HepG2 (cell line): ENCODE measurements around the gene MT1M. TPM values are rescaled to one million over a fixed set of nuclear protein-coding genes. Genes with fewer than 3 reads are reported as not detected.

Source experiments
- CENPT ChIP-seq: sonication (generic); formaldehyde crosslinking; IDR thresholded peaks from 2 replicates; pipeline ENCODE4 v1.8.0; 2022; ENCODE audit warnings: low read depth, mild to moderate bottlenecking, moderate library complexity, missing genetic modification reagents
- KLF16 ChIP-seq, 2 experiments: sonication (generic) in 1 of 2; formaldehyde crosslinking in 1 of 2; IDR thresholded peaks; 2 replicates each; pipeline versions ENCODE4 v1.6.1 to v1.8.0; 2016 to 2023; ENCODE audit warnings: missing genetic modification reagents in 2 of 2, missing compliant biosample characterization in 1 of 2
- NFE2L2 ChIP-seq: fragments of 150-350 bp; IDR thresholded peaks from 2 replicates; pipeline ENCODE4 v1.6.1; 2014; ENCODE audit warnings: low read length
- SRY ChIP-seq: sonication (generic); formaldehyde crosslinking; IDR thresholded peaks from 2 replicates; pipeline ENCODE4 v1.8.0; 2022; ENCODE audit warnings: mild to moderate bottlenecking, missing genetic modification reagents
- ZNF44 ChIP-seq: sonication (generic); formaldehyde crosslinking; IDR thresholded peaks from 2 replicates; pipeline ENCODE4 v1.5.1; 2020; ENCODE audit warnings: mild to moderate bottlenecking, missing genetic modification reagents
- ZNF556 ChIP-seq: sonication (generic); formaldehyde crosslinking; IDR thresholded peaks from 2 replicates; pipeline ENCODE4 v1.4.0; 2020; ENCODE audit warnings: mild to moderate bottlenecking, missing genetic modification reagents, borderline replicate concordance
- polyA plus RNA-seq, 8 experiments: library from polyadenylated mRNA; depleted of rRNA in 3 of 8; stranded (reverse) in 7 of 8; unstranded in 1 of 8; fragments of >200 nt; fragmentation: Illumina TruSeq in 4 of 8; extraction: Trizol in 4 of 8; gene quantifications; 2 replicates each; pipeline versions ENCODE4 v1.2.1 to v1.2.3, GENCODE V29; 2011 to 2016; ENCODE audit warnings: low read depth in 4 of 8, missing spikeins in 1 of 8, mixed read lengths in 1 of 8; ENCODE audit not compliant: insufficient read depth in 1 of 8
- total RNA-seq, 5 experiments: library from RNA; depleted of rRNA; stranded (reverse); fragments of >200 nt; fragmentation: Illumina TruSeq; extraction: Trizol; gene quantifications; 2 replicates each; pipeline ENCODE4 v1.2.3, GENCODE V29; 2016; ENCODE audit warnings: low read depth in 1 of 5
- TF ChIP-seq, protein P1 (sequence below): sonication (generic); formaldehyde crosslinking; IDR thresholded peaks from 2 replicates; pipeline ENCODE4 v1.4.0; 2020; ENCODE audit warnings: mild to moderate bottlenecking, low read depth, missing genetic modification reagents
- TF ChIP-seq, protein P2 (sequence below): sonication (generic); formaldehyde crosslinking; IDR thresholded peaks from 2 replicates; pipeline ENCODE4 v1.5.0; 2020; ENCODE audit warnings: missing genetic modification reagents, mild to moderate bottlenecking, borderline replicate concordance
- TF ChIP-seq, protein P3 (sequence below): sonication (generic); formaldehyde crosslinking; IDR thresholded peaks from 2 replicates; pipeline ENCODE4 v1.8.0; 2022; ENCODE audit warnings: missing genetic modification reagents, low read depth, mild to moderate bottlenecking, borderline replicate concordance
- TF ChIP-seq, protein P4 (sequence below): IDR thresholded peaks from 2 replicates; pipeline ENCODE4 v1.6.1; 2018; ENCODE audit warnings: missing genetic modification reagents, mild to moderate bottlenecking, missing compliant biosample characterization
- TF ChIP-seq, protein P5 (sequence below): sonication (generic); formaldehyde crosslinking; IDR thresholded peaks from 2 replicates; pipeline ENCODE4 v1.4.0; 2020; ENCODE audit warnings: missing genetic modification reagents, borderline replicate concordance
- TF ChIP-seq, protein P6 (sequence below), 2 experiments: fragments of 450-650 bp in 1 of 2; sonication (generic) in 1 of 2; formaldehyde crosslinking in 1 of 2; IDR thresholded peaks; 2 replicates each; pipeline versions ENCODE4 v1.6.1 to v1.8.0; 2016 to 2022; ENCODE audit warnings: antibody characterized with exemption in 1 of 2, mild to moderate bottlenecking in 1 of 2, missing genetic modification reagents in 1 of 2
- TF ChIP-seq, protein P7 (sequence below): sonication (generic); formaldehyde crosslinking; IDR thresholded peaks from 2 replicates; pipeline ENCODE4 v1.5.1; 2020; ENCODE audit warnings: missing genetic modification reagents, mild to moderate bottlenecking, borderline replicate concordance

The MT1M gene
- total and polyA plus RNA-seq, 2 of the 13 experiments (the other 11 are each of a cell fraction or from before 2014, with no cell fraction given) = 4.6 TPM; not detected in 1

DNA sequence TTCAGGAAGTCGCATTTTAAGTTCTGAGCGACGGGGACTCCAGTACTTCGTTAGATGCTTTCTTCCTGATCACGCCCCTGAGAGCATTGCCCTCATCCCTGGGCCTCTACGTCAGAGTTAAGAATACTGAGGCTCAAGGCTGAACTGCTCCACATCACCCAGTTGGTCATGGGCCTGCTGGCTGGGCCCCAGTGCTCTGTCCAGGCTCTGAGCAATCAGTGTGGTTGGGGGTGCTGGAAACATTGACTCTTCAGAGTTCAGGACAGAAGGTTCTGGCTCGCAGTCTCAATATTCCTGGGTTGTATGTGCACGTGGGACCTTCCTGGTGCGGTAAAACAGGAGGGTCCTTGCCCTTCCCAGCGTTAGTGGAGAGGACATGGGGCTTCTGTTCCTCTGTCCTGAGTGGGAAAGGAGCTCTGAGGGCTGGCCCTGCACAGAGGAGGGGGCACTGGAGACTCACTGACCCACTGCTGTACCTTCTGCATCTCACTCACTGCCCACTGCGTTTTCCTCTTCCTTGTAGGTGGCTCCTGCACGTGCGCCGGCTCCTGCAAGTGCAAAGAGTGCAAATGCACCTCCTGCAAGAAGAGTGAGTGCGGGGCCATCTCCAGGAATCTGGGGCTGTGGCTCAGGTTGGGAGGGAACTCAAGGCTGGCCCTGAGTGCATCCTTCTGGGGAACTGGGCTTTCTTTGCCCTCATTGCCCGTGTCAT, 6.4 kb upstream of the MT1M start (continued):
- no peak for TF ChIP-seq NFE2L2
- TF ChIP-seq, protein P1, sequence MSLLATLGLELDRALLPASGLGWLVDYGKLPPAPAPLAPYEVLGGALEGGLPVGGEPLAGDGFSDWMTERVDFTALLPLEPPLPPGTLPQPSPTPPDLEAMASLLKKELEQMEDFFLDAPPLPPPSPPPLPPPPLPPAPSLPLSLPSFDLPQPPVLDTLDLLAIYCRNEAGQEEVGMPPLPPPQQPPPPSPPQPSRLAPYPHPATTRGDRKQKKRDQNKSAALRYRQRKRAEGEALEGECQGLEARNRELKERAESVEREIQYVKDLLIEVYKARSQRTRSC (CRISPR knock-in tag) = no peak
- TF ChIP-seq CENPT (CRISPR knock-in tag) = no peak
- no peak for TF ChIP-seq SRY (CRISPR knock-in tag)
- TF ChIP-seq, protein P2, sequence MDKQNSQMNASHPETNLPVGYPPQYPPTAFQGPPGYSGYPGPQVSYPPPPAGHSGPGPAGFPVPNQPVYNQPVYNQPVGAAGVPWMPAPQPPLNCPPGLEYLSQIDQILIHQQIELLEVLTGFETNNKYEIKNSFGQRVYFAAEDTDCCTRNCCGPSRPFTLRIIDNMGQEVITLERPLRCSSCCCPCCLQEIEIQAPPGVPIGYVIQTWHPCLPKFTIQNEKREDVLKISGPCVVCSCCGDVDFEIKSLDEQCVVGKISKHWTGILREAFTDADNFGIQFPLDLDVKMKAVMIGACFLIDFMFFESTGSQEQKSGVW (CRISPR knock-in tag) = no peak
- no peak for TF ChIP-seq KLF16 (CRISPR knock-in tag; IDR thresholded peaks at IDR 0.05)
- 0 out of 2 replicates have a peak, but pooled peaks have one; percentile 47 for TF ChIP-seq ZNF44 (CRISPR knock-in tag)
- TF ChIP-seq, protein P3, sequence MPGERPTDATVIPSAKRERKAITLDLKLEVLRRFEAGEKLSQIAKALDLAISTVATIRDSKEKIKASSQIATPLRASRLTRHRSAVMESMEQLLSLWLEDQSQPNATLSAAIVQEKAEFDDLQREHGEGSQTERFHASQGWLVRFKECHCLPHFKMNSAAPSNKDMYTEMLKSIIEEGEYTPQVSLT (CRISPR knock-in tag) = no peak
- TF ChIP-seq ZNF556 (CRISPR knock-in tag) = no peak
- TF ChIP-seq, protein P4, sequence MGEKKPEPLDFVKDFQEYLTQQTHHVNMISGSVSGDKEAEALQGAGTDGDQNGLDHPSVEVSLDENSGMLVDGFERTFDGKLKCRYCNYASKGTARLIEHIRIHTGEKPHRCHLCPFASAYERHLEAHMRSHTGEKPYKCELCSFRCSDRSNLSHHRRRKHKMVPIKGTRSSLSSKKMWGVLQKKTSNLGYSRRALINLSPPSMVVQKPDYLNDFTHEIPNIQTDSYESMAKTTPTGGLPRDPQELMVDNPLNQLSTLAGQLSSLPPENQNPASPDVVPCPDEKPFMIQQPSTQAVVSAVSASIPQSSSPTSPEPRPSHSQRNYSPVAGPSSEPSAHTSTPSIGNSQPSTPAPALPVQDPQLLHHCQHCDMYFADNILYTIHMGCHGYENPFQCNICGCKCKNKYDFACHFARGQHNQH (CRISPR knock-in tag) = no peak; the same call in 1 of the 2 replicates
- TF ChIP-seq, protein P5, sequence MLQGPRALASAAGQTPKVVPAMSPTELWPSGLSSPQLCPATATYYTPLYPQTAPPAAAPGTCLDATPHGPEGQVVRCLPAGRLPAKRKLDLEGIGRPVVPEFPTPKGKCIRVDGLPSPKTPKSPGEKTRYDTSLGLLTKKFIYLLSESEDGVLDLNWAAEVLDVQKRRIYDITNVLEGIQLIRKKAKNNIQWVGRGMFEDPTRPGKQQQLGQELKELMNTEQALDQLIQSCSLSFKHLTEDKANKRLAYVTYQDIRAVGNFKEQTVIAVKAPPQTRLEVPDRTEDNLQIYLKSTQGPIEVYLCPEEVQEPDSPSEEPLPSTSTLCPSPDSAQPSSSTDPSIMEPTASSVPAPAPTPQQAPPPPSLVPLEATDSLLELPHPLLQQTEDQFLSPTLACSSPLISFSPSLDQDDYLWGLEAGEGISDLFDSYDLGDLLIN (CRISPR knock-in tag) = no peak
- TF ChIP-seq, protein P6, sequence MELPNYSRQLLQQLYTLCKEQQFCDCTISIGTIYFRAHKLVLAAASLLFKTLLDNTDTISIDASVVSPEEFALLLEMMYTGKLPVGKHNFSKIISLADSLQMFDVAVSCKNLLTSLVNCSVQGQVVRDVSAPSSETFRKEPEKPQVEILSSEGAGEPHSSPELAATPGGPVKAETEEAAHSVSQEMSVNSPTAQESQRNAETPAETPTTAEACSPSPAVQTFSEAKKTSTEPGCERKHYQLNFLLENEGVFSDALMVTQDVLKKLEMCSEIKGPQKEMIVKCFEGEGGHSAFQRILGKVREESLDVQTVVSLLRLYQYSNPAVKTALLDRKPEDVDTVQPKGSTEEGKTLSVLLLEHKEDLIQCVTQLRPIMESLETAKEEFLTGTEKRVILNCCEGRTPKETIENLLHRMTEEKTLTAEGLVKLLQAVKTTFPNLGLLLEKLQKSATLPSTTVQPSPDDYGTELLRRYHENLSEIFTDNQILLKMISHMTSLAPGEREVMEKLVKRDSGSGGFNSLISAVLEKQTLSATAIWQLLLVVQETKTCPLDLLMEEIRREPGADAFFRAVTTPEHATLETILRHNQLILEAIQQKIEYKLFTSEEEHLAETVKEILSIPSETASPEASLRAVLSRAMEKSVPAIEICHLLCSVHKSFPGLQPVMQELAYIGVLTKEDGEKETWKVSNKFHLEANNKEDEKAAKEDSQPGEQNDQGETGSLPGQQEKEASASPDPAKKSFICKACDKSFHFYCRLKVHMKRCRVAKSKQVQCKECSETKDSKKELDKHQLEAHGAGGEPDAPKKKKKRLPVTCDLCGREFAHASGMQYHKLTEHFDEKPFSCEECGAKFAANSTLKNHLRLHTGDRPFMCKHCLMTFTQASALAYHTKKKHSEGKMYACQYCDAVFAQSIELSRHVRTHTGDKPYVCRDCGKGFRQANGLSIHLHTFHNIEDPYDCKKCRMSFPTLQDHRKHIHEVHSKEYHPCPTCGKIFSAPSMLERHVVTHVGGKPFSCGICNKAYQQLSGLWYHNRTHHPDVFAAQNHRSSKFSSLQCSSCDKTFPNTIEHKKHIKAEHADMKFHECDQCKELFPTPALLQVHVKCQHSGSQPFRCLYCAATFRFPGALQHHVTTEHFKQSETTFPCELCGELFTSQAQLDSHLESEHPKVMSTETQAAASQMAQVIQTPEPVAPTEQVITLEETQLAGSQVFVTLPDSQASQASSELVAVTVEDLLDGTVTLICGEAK (IDR thresholded peaks at IDR 0.05) = no peak
- TF ChIP-seq, protein P6 (CRISPR knock-in tag; IDR thresholded peaks at IDR 0.05) = no peak
- TF ChIP-seq, protein P7, sequence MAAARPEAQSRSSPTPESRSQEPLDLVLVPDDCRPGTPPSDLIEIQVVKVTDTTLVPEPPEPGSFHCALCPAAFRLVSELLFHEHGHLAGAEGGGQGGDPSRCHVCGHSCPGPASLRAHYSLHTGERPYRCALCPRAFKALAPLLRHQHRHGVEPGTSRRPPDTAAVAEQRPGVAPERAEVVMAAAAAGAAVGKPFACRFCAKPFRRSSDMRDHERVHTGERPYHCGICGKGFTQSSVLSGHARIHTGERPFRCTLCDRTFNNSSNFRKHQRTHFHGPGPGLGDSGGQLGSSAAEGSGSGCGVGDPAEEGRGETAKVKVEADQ (CRISPR knock-in tag) = no peak
